ENCODE measurements around the gene PAGE5. TPM values are rescaled to one million over a fixed set of nuclear protein-coding genes. Genes with fewer than 3 reads are reported as not detected.

The PAGE5 gene
- total RNA-seq, 2 donors from 2014 or later: not detected

- TF ChIP-seq CTCF (conservative IDR thresholded peaks at IDR 0.05): no peak
- Histone ChIP-seq H3K9me3 (ENCODE audit: control insufficient read depth, low read length) (peaks cover 8% of the 10 kb centered on the region), H3K27ac (ENCODE audit: low read depth, low read length) (no peak overlapping the region), H3K36me3 (ENCODE audit: control insufficient read depth, insufficient read depth, low read length) (no peaks in the 10 kb centered on the region), H3K9ac (ENCODE audit: extremely low read depth, low read length, poor library complexity, severe bottlenecking) (no peak overlapping the region), H3K27me3 (ENCODE audit: control insufficient read depth, insufficient read depth, low read length, poor library complexity, severe bottlenecking) (no peaks in the 10 kb centered on the region), H3K4me3 (ENCODE audit: low read length) (no peak overlapping the region), H3K4me1 (ENCODE audit: control insufficient read depth, insufficient read depth, low read length) (no peaks in the 10 kb centered on the region)
- no peaks in the 10 kb centered on the region for H3K36me3 Mint-ChIP-seq (ENCODE audit: low read depth)
- H3K4me3 Mint-ChIP-seq: no peak overlapping the region
- WGBS, 2 experiments (ENCODE audit: insufficient coverage in 1 of 2, insufficient read length in 1 of 2): 79% methylated on average over 2 of the region's 3 CpGs; no CpG with 5 or more reads in 1 of the 2 experiments
- H3K27me3 Mint-ChIP-seq (ENCODE audit: insufficient read depth): peaks cover 2% of the 10 kb centered on the region
- no peak for DNase-seq
- peaks cover 65% of the 10 kb centered on the region for H3K9me3 Mint-ChIP-seq
- H3K27ac Mint-ChIP-seq: no peak overlapping the region
- no peaks in the 10 kb centered on the region for H3K4me1 Mint-ChIP-seq
Measured at GRCh38 chrX:55201930-55202579, 18.1 kb upstream of the PAGE5 start.

- Mint-ChIP-seq H3K4me3 (no peak overlapping the region), H3K36me3 (ENCODE audit: low read depth) (no peaks in the 10 kb centered on the region), H3K27me3 (ENCODE audit: insufficient read depth) (peaks cover 4% of the 10 kb centered on the region), H3K9me3 (peaks cover 73% of the 10 kb centered on the region), H3K4me1 (no peaks in the 10 kb centered on the region), H3K27ac (no peak overlapping the region)
- no peak for TF ChIP-seq CTCF (conservative IDR thresholded peaks at IDR 0.05)
- H3K9me3 ChIP-seq (ENCODE audit: control insufficient read depth, low read length): peaks cover 8% of the 10 kb centered on the region
- H3K27me3 ChIP-seq (ENCODE audit: control insufficient read depth, insufficient read depth, low read length, poor library complexity, severe bottlenecking): no peaks in the 10 kb centered on the region
- H3K36me3 ChIP-seq (ENCODE audit: control insufficient read depth, insufficient read depth, low read length): no peaks in the 10 kb centered on the region
- no peaks in the 10 kb centered on the region for H3K4me1 ChIP-seq (ENCODE audit: control insufficient read depth, insufficient read depth, low read length)
- H3K27ac ChIP-seq (ENCODE audit: low read depth, low read length): no peak overlapping the region
- no peak overlapping the region for H3K9ac ChIP-seq (ENCODE audit: extremely low read depth, low read length, poor library complexity, severe bottlenecking)
- DNase-seq: no peak
- WGBS, 2 experiments (ENCODE audit: insufficient coverage in 1 of 2, insufficient read length in 1 of 2): 64 to 100% methylated on average over 1 to 5 of the region's 6 CpGs
- H3K4me3 ChIP-seq (ENCODE audit: low read length): no peak overlapping the region
Measured at GRCh38 chrX:55206162-55206941, 13.8 kb upstream of the PAGE5 start.

- H3K27ac ChIP-seq (ENCODE audit: low read depth, low read length): no peak overlapping the region
- Mint-ChIP-seq H3K4me1 (no peaks in the 10 kb centered on the region), H3K4me3 (no peak overlapping the region), H3K9me3 (peaks cover 69% of the 10 kb centered on the region), H3K27ac (no peak overlapping the region), H3K36me3 (ENCODE audit: low read depth) (no peaks in the 10 kb centered on the region), H3K27me3 (ENCODE audit: insufficient read depth) (peaks cover 2% of the 10 kb centered on the region)
- TF ChIP-seq CTCF (conservative IDR thresholded peaks at IDR 0.05): no peak
- WGBS, 2 experiments (ENCODE audit: insufficient coverage in 1 of 2, insufficient read length in 1 of 2): 81 to 93% methylated on average over 2 to 13 of the region's 13 CpGs
- no peak overlapping the region for H3K4me3 ChIP-seq (ENCODE audit: low read length)
- H3K9ac ChIP-seq (ENCODE audit: extremely low read depth, low read length, poor library complexity, severe bottlenecking): no peak overlapping the region
- H3K27me3 ChIP-seq (ENCODE audit: control insufficient read depth, insufficient read depth, low read length, poor library complexity, severe bottlenecking): no peaks in the 10 kb centered on the region
- no peaks in the 10 kb centered on the region for H3K9me3 ChIP-seq (ENCODE audit: control insufficient read depth, low read length)
- H3K4me1 ChIP-seq (ENCODE audit: control insufficient read depth, insufficient read depth, low read length): no peaks in the 10 kb centered on the region
- DNase-seq: no peak
- no peaks in the 10 kb centered on the region for H3K36me3 ChIP-seq (ENCODE audit: control insufficient read depth, insufficient read depth, low read length)
Measured at GRCh38 chrX:55210931-55211677, 9.0 kb upstream of the PAGE5 start.

Data from endodermal cell (in vitro differentiated cells).